Spleen (tissue), 11 donors: ENCODE data around the gene ZFP3. TPM values are rescaled to one million over a fixed set of nuclear protein-coding genes. Genes with fewer than 3 reads are reported as not detected.

Experiments used
- DNase-seq: peaks from one replicate; pipeline ENCODE4 v3.0.0-alpha.2; 2020
- H3K27ac ChIP-seq, 8 donors: fragments of 200-600 bp; sonication (generic) in 7 of 8; 1 replicate in 4 of 8; 2 replicates in 4 of 8; pipeline versions ENCODE4 v1.5.0 to v1.8.0; 2016 to 2021; ENCODE audit warnings: inconsistent platforms in 4 of 8, mild to moderate bottlenecking in 4 of 8, moderate library complexity in 1 of 8
- H3K27me3 ChIP-seq, 7 donors: fragments of 200-600 bp; sonication (generic) in 6 of 7; replicated peaks in 1 of 7; 1 replicate in 4 of 7; 2 replicates in 3 of 7; pipeline versions ENCODE4 v1.5.0 to v1.8.0; 2016 to 2021; ENCODE audit warnings: inconsistent platforms in 3 of 7, mild to moderate bottlenecking in 1 of 7
- H3K36me3 ChIP-seq, 6 donors: fragments of 200-600 bp; sonication (generic) in 5 of 6; 1 replicate in 4 of 6; 2 replicates in 2 of 6; pipeline versions ENCODE4 v1.5.0 to v1.8.0; 2016 to 2021; ENCODE audit warnings: inconsistent platforms in 2 of 6
- H3K4me1 ChIP-seq, 6 donors: fragments of 200-600 bp; sonication (generic) in 5 of 6; 1 replicate in 3 of 6; 2 replicates in 3 of 6; pipeline versions ENCODE4 v1.5.0 to v1.8.0; 2016 to 2021; ENCODE audit warnings: inconsistent platforms in 3 of 6
- H3K4me3 ChIP-seq, 8 donors: fragments of 200-600 bp; sonication (generic) in 7 of 8; 1 replicate in 4 of 8; 2 replicates in 4 of 8; pipeline versions ENCODE4 v1.5.0 to v1.8.0; 2016 to 2021; ENCODE audit warnings: inconsistent platforms in 4 of 8, mild to moderate bottlenecking in 4 of 8, moderate library complexity in 2 of 8
- H3K9me3 ChIP-seq, 8 donors: fragments of 200-600 bp; sonication (generic) in 7 of 8; 1 replicate in 4 of 8; 2 replicates in 4 of 8; pipeline versions ENCODE4 v1.5.0 to v1.8.0; 2016 to 2021; ENCODE audit warnings: inconsistent platforms in 4 of 8
- CTCF ChIP-seq, 11 experiments: fragments of 200-600 bp in 7 of 11; fragments of 450-650 bp in 4 of 11; sonication (generic) in 4 of 11; IDR thresholded peaks in 8 of 11; conservative IDR thresholded peaks in 3 of 11; 1 replicate in 7 of 11; 2 replicates in 4 of 11; pipeline versions ENCODE4 v1.4.0 to v1.8.0; 2016 to 2021; ENCODE audit warnings: antibody characterized with exemption in 11 of 11, inconsistent platforms in 4 of 11, mild to moderate bottlenecking in 1 of 11
- POLR2A ChIP-seq, 3 donors: fragments of 450-650 bp; IDR thresholded peaks; one replicate each; pipeline ENCODE4 v1.5.1; 2017; ENCODE audit warnings: antibody characterized with exemption in 3 of 3, mild to moderate bottlenecking in 1 of 3
- POLR2AphosphoS5 ChIP-seq, 3 donors: sonication (generic); formaldehyde crosslinking; IDR thresholded peaks; one replicate each; pipeline ENCODE4 v1.5.1; 2017; ENCODE audit warnings: antibody characterized with exemption in 3 of 3
- WGBS, 5 donors: extraction: QIAGEN DNeasy Blood & Tissue Kit in 3 of 5; methylation state at CpG; one replicate each; pipeline versions ENCODE4 v1.1.5 to v1.1.7; 2013 to 2018; 5-methylcytosine and 5-hydroxymethylcytosine counted together
- intact Hi-C: fragments of 100-400 bp; cut with DNase I; formaldehyde crosslinking; loops from one replicate; pipeline ENCODE4 v1.15.0; 2023; ENCODE audit warnings: low total_unique reads
- polyA plus RNA-seq, 3 donors: library from polyadenylated mRNA; stranded (reverse); fragments of 200-250 nt; gene quantifications; one replicate each; pipeline ENCODE4 v1.2.1, GENCODE V29; 2013
- total RNA-seq, 7 donors: library from RNA; depleted of rRNA in 3 of 7; stranded (reverse); fragments of >200 nt in 3 of 7; fragmentation: NEBNext Ultra II Directional in 4 of 7; extraction: Animal tissue kit (Norgen Biotek cat#: 25700) in 4 of 7; gene quantifications; one replicate each; pipeline versions ENCODE4 v1.1.0 to v1.2.1, GENCODE V29; 2016 to 2021
- donor health status: healthy with polysubstance abuse.
- donor health status: DM: no; HTN: no; CAD: no; lungs with moderate emphysema.
- donor health status: DM: no; HTN: no; CAD: no.
- donor health status: Bipolar disorder and iron deficiency.
- donor health status: healthy.
- donor health status: DM: no; HTN: no; CAD: no.
- donor health status: DM: yes; HTN: yes; CAD: no.

ZFP3 gene
- total and polyA plus RNA-seq, 10 donors, result 2.8 to 10.4 (median 7.0) TPM

- intact Hi-C loops, result no loop called here
- H3K27ac ChIP-seq, result peak overlapping the region; percentile 78 to 93 (median 85)
- peaks cover 0 to 27% (median 0%) of the 10 kb centered on the region in 6 donors for H3K36me3 ChIP-seq
- peaks cover 0 to 17% (median 7%) of the 10 kb centered on the region in 8 donors for H3K9me3 ChIP-seq
- peak overlapping the region; percentile 63 to 89 (median 73) for H3K4me3 ChIP-seq
- no peaks in the 10 kb centered on the region for H3K27me3 ChIP-seq
- DNase-seq, result no peak
- 21 to 33% (median 28%) methylated on average over 14 of the region's 14 CpGs for WGBS, 5 donors
- TF ChIP-seq POLR2A (IDR thresholded peaks at IDR 0.05) (no peak), CTCF (IDR thresholded peaks at IDR 0.05 in 8 of 11, conservative IDR thresholded peaks at IDR 0.05 in 3 of 11) (no peak), POLR2AphosphoS5 (IDR thresholded peaks at IDR 0.05) (no peak)
- H3K4me1 ChIP-seq, result peaks cover 4 to 32% (median 23%) of the 10 kb centered on the region in 6 donors
These were observed 524 bp upstream of the ZFP3 start for GRCh38 chr17:5077781-5078105.

GRCh38 chr17:5080591-5080990 lies 2.3 kb downstream of the ZFP3 start:
- peaks cover 0 to 48% (median 7%) of the 10 kb centered on the region in 6 donors for H3K36me3 ChIP-seq
- H3K27me3 ChIP-seq, result no peaks in the 10 kb centered on the region
- H3K4me1 ChIP-seq, result peaks cover 4 to 32% (median 23%) of the 10 kb centered on the region in 6 donors
- no peak for TF ChIP-seq CTCF (IDR thresholded peaks at IDR 0.05 in 8 of 11, conservative IDR thresholded peaks at IDR 0.05 in 3 of 11)
- no peak for TF ChIP-seq POLR2AphosphoS5 (IDR thresholded peaks at IDR 0.05)
- TF ChIP-seq POLR2A (IDR thresholded peaks at IDR 0.05), result no peak
- H3K27ac ChIP-seq, result no peak overlapping the region
- peaks cover 0 to 42% (median 33%) of the 10 kb centered on the region in 8 donors for H3K9me3 ChIP-seq
- DNase-seq, result no peak
- intact Hi-C loops, result no loop called here
- no peak overlapping the region for H3K4me3 ChIP-seq
- WGBS, 5 donors, result 82 to 98% (median 93%) methylated on average over 3 of the region's 3 CpGs

GRCh38 chr17:5092218-5093010 lies 14.1 kb downstream of the ZFP3 start:
- Histone ChIP-seq H3K27me3 (peaks cover 0 to 12% (median 2%) of the 10 kb centered on the region in 7 donors), H3K4me3 (peak overlapping the region in 1 of 8 donors; percentile 2), H3K9me3 (peaks cover 50 to 100% (median 95%) of the 10 kb centered on the region in 8 donors), H3K4me1 (peaks cover 0 to 13% (median 8%) of the 10 kb centered on the region in 6 donors), H3K27ac (no peak overlapping the region), H3K36me3 (peaks cover 26 to 70% (median 49%) of the 10 kb centered on the region in 6 donors)
- TF ChIP-seq CTCF (IDR thresholded peaks at IDR 0.05 in 8 of 11, conservative IDR thresholded peaks at IDR 0.05 in 3 of 11), result no peak
- no peak for TF ChIP-seq POLR2A (IDR thresholded peaks at IDR 0.05)
- TF ChIP-seq POLR2AphosphoS5 (IDR thresholded peaks at IDR 0.05), result no peak
- WGBS, 5 donors, result 95 to 98% (median 96%) methylated on average over 6 of the region's 6 CpGs
- no peak for DNase-seq
- intact Hi-C loops, result no loop called here

GRCh38 chr17:5096731-5097100 lies 18.4 kb downstream of the ZFP3 start:
- Histone ChIP-seq H3K4me1 (peaks cover 0 to 19% (median 8%) of the 10 kb centered on the region in 6 donors), H3K4me3 (peak overlapping the region; percentile 37 to 72 (median 54)), H3K27ac (peak overlapping the region in 7 of 8 donors; percentile 54 to 77 (median 71)), H3K36me3 (peaks cover 8 to 27% (median 10%) of the 10 kb centered on the region in 6 donors), H3K27me3 (peaks cover 0 to 17% (median 5%) of the 10 kb centered on the region in 7 donors), H3K9me3 (peaks cover 29 to 70% (median 52%) of the 10 kb centered on the region in 8 donors)
- TF ChIP-seq CTCF (IDR thresholded peaks at IDR 0.05 in 8 of 11, conservative IDR thresholded peaks at IDR 0.05 in 3 of 11) (no peak), POLR2AphosphoS5 (IDR thresholded peaks at IDR 0.05) (no peak), POLR2A (IDR thresholded peaks at IDR 0.05) (no peak)
- intact Hi-C loops, result no loop called here
- no peak for DNase-seq
- whole genome bisulfite sequencing, 5 donors, result 3 to 10% (median 6%) methylated on average over 7 of the region's 7 CpGs
